Right renal pelvis (tissue), 4 donors: ENCODE results near the gene COL6A1. TPM values are rescaled to one million over a fixed set of nuclear protein-coding genes. Genes with fewer than 3 reads are reported as not detected.
"Not testable (repeated sequence)": the region's sequence is repeated elsewhere in the genome, so short reads cannot be mapped to it uniquely, and the experiment has no call there.

ENCODE experiments used
- DNase-seq, 4 donors: peaks; one replicate each; pipeline ENCODE4 v3.0.0-alpha.2; 2013; ENCODE audit warnings: low read depth in 4 of 4, low spot score in 3 of 4, missing footprints in 1 of 4
- polyA plus RNA-seq, 4 donors: library from polyadenylated mRNA; unstranded; fragments of 120-200 nt; gene quantifications; one replicate each; pipeline ENCODE4 v1.2.1, GENCODE V29; 2013; ENCODE audit not compliant: insufficient read length in 4 of 4

The COL6A1 gene
- polyA plus RNA-seq, 4 donors: 251 to 352 (median 268) TPM

DNA sequence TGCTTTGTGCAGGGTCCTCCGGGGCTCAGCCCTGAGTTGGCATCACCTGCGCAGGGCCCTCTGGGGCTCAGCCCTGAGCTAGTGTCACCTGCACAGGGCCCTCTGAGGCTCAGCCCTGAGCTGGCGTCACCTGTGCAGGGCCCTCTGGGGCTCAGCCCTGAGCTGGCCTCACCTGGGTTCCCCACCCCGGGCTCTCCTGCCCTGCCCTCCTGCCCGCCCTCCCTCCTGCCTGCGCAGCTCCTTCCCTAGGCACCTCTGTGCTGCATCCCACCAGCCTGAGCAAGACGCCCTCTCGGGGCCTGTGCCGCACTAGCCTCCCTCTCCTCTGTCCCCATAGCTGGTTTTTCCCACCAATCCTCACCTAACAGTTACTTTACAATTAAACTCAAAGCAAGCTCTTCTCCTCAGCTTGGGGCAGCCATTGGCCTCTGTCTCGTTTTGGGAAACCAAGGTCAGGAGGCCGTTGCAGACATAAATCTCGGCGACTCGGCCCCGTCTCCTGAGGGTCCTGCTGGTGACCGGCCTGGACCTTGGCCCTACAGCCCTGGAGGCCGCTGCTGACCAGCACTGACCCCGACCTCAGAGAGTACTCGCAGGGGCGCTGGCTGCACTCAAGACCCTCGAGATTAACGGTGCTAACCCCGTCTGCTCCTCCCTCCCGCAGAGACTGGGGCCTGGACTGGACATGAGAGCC lies 22.7 kb downstream of the COL6A1 start:
- no peak for DNase-seq

- DNase-seq: no peak
Observed at GRCh38 chr21:46005081-46005480, 23.5 kb downstream of the COL6A1 start.

DNA sequence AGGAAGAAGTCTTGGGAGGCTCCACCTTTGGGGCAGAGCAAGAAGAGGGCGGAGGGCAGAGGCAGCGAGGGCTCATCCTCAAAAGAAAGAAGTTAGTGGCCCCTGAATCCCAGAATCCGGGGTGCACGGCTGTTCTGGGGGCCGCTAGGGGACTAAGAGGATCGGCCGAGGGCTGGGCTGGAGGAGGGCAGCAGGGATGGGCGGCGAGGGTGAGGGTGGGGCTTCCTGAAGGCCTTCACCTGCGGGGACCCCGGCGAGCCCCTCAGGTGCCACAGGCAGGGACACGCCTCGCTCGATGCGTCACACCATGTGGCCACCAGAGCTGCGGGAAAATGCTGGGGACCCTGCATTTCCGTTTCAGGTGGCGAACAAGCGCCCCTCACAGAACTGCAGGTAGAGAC lies 23.9 kb downstream of the COL6A1 start:
- DNase-seq: no peak

DNA sequence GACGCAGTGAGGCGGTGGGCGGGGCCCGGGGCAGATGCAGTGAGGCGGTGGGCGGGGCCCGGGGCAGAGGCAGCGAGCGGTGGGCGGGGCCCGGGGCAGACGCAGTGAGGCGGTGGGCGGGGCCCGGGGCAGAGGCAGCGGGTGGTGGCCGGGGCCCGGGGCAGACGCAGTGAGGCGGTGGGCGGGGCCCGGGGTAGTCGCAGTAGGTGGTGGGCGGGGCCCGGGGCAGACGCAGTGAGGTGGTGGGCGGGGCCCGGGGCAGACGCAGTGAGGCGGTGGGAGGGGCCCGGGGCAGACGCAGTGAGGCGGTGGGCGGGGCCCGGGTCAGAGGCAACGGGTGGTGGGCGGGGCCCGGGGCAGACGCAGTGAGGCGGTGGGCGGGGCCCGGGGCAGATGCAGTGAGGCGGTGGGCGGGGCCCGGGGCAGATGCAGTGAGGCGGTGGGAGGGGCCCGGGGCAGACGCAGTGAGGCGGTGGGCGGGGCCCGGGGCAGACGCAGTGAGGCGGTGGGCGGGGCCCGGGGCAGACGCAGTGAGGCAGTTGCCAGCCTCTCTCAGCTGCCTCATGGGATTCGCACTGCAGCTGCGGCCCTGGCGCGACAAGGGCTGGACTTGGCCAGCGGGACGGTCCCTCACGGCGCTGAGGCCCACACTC lies 24.4 kb downstream of the COL6A1 start:
- not testable (repeated sequence) for DNase-seq

GRCh38 chr21:46006547-46007491 lies 25.2 kb downstream of the COL6A1 start:
- DNase-seq: no peak

DNA sequence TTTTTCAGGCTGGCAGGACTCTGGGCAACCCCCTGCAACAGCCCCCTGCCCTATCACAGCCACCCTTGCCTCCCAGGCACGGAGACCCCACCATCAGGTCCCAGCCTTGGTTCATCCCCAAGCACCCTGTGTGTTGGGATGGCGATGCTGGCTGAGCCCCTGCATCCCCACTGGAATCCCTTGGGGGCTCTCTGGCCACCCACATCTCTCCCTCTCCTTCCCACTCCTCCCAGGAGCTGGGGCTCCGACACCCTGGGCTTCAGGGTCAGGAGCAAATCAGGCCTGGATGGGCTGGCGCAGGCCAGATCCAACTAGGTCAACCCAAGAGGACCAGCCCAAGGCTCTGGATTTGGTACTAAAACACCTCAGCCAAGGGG lies 25.9 kb downstream of the COL6A1 start:
- DNase-seq: no peak

DNA sequence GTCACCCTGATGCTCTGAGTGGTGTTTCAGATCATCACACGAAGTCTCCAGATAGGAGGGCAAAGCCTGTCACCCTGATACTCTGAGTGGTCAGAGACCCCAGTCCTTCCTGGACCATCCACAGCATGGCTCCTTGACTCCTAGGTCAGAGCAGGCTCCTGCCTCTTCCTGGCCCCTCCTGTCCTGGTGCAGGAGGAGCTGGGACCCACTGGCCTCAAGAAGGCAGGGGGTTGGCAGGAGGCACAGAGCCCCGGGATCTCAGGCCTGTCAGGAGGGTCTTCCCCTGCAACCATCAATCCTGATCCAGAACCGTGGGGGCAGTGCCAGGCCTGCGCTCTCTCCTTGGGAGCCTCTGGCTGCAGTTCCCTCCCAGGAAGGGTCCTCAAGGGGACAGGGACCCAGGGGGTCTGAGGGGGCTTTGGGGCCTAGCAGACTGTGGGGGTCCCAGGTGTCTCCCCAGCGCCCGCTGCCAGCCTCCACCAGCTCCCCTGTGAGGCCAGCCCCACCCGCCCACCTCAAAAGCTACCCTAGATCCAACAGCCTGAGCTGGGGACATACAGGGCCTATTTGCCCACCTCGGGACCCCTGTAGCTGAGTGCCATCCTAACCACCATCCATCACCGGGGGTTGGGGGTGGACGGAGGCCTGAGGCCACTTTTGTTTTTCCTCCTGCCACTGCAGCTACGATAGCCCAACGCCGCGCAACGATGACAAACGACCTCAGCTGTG lies 27.5 kb downstream of the COL6A1 start:
- DNase-seq: no peak

GRCh38 chr21:46009951-46010705 lies 28.6 kb downstream of the COL6A1 start:
- DNase-seq: no peak

- no peak for DNase-seq
Observed at GRCh38 chr21:46011267-46011967, 29.8 kb downstream of the COL6A1 start.

DNA sequence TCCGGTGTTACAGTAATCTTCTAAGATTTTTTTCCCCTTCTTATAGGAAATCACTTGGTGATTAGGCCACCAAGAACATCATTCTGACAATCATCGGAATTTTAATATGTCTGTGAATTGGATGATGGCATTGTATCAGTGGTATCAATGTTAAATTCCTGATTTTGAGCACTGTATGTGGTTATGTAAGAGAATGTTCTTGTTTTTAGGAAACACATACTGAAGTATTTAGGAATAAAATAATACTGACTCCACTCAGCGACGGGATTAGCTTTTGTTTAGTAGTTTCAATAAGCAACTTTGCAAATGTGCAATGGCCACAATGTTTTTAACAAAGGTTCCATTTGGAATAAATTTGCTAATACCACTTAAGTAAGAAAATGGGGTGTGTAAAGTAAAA lies 30.6 kb downstream of the COL6A1 start:
- no peak for DNase-seq

DNA sequence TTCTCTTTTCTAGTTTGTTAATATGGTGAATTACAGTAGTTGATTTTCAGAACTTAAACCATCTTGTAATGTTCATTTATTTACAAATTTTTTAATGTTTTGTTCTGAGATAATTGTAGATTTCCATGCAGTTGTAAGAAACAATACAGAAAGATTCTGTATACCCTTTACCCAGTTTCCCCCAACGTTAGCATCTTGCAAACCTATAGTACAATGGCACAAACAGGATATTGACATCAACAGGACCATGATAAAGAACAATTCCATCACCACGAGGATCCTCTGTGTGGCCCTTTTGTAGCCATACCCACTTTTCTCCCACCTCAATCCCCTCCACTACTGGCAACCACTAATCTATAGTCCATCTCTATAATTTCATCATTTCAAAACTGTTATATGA lies 33.3 kb downstream of the COL6A1 start:
- no peak for DNase-seq

DNA sequence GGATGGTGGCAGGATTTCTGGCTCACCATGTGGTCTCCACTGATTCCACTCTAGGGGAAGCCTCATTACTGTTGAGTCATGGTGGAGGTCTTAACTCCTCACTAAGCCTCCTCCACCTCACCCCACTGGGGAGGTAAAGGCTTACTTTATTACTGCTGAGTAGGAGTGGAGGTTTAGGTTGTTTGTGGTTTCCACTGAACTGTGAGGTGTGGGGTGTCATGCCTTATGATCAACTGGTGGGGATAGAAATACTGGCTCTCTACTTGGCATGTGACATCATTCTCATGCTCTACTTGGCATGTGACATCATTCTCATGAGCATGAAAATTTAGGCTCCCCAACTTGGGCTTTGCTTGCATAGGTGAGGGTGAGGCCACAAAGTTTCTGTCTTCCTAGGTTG lies 35.6 kb downstream of the COL6A1 start:
- DNase-seq: no peak

DNA sequence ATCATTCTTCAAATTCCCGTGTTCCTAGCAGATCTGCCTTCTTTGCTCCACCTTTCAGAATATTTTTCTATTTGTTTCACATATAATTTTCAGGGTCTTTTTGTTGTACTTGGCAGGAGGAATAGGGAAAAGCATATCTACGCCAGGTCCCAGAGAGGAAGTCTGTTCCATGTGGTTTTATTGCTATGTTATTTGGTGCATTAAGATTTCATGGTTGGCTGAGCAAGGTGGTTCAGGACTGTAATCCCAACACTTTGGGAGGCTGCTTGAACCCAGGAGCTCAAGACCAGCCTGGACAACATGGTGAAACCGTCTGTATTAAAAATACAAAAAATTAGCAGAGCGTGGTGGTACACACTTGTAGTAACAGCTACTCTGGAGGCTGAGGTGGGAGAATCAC lies 36.1 kb downstream of the COL6A1 start:
- no peak for DNase-seq

DNA sequence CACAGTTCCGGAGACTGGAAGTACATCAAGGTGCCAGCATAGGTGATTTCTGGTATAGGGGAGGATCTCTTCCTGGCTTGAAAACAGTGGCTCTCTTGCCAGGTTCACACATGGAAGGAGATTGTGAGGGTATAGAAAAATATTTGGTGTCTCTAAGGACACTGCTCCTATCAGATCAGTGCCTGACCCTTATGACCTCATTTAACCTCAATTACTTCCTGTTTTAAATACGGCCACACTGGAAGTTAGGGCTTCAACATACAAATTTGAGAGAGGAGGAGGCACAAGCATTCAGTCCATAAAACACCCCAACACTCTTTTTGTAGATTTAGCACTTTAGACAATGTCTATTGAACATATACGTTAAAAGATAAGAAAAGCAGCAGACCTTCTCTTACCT lies 37.0 kb downstream of the COL6A1 start:
- no peak for DNase-seq

DNA sequence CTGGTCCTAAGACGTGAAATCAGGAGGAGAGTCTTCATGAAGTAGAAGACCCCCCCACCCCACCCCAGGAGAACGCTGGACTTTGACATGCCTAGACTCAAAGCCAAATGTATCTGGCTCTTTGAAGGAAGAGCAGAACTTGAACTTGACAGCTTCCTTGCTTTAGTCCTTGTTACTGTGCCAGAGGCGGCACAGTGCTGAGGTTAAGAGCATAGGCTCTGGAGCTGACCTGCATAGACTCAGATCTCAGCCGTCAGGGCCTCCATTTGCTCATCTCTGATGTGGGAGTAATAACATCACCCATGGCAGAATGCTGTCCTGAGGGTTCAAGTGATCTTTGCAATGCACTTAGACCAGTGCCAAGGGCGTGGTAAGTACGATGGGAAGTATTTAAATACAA lies 39.0 kb downstream of the COL6A1 start:
- no peak for DNase-seq

DNA sequence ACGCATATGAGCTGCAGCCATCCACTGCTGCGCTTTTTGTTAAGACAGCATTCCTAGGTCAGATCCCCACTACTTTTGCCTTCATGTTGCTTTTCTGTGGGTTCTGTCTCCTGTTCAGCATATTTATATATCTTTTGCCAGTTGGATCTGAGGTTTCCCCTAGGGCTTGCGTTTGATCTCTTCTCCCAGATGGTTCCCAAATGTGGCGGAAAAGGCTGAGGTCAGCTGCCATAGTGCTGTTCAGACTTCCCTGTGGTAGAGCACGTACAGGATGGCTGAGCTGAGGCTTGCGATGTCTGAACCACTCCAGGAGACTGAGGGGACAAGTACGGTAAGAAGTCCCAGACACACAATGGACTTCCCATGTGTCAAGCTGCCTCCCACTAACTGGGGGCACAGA lies 39.8 kb downstream of the COL6A1 start:
- DNase-seq: no peak

GRCh38 chr21:46021978-46022544 lies 40.5 kb downstream of the COL6A1 start:
- no peak for DNase-seq

- DNase-seq: no peak
Observed at GRCh38 chr21:46022551-46023525, 41.3 kb downstream of the COL6A1 start.
